MM.1S (cell line): ENCODE results near the gene CCDC38.

Experiments
- EZH2 ChIP-seq: fragments of 300-600 bp; sonication (generic); optimal IDR thresholded peaks from 2 replicates; pipeline ENCODE3; 2017; ENCODE audit warnings: low read depth, mild to moderate bottlenecking, antibody characterized with exemption, low read length, mixed read lengths
- EZH2phosphoT487 ChIP-seq: fragments of 300-600 bp; sonication (generic); IDR thresholded peaks from 2 replicates; pipeline ENCODE4 v1.6.1; 2018; ENCODE audit warnings: antibody characterized with exemption, low read length
- TF ChIP-seq, protein P1 (sequence below): fragments of 300-600 bp; sonication (generic); IDR thresholded peaks from 2 replicates; pipeline ENCODE4 v1.5.1; 2016; ENCODE audit warnings: antibody characterized with exemption, low read length, mixed read lengths

DNA sequence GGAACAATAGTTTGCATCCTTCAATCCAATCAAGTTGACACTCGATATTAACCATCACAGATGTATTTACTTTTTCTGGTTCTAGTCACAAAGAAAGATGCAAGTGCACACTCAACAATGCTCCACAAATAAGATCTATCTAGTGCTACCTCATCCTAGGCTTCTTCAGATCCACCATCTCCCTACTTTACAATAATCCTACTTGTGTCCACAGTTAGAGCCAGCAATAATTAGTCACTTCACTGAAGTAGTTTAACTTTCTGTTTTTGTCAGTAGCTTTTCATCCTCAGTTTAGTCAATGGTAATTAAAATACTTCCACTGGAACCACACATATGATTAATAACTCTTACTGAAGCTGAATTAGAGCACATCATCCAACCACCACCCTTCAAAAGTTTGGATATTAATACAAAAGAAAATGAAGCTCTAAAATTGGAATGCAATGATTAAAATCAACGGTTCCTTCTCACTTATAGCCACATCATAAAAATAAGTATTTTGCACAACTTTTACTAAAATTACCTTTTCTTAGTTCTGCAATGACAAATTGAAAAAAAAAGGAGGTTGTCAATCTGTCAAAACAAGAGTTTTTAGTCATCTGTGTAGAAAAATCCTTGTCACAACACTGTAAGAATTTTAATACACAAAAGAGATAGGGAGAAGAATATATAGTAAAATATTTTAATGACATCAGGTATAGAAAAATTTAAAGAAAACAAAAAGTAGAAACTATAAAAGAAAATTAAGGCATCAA is 111.9 kb downstream of the CCDC38 start:
- TF ChIP-seq, protein P1, sequence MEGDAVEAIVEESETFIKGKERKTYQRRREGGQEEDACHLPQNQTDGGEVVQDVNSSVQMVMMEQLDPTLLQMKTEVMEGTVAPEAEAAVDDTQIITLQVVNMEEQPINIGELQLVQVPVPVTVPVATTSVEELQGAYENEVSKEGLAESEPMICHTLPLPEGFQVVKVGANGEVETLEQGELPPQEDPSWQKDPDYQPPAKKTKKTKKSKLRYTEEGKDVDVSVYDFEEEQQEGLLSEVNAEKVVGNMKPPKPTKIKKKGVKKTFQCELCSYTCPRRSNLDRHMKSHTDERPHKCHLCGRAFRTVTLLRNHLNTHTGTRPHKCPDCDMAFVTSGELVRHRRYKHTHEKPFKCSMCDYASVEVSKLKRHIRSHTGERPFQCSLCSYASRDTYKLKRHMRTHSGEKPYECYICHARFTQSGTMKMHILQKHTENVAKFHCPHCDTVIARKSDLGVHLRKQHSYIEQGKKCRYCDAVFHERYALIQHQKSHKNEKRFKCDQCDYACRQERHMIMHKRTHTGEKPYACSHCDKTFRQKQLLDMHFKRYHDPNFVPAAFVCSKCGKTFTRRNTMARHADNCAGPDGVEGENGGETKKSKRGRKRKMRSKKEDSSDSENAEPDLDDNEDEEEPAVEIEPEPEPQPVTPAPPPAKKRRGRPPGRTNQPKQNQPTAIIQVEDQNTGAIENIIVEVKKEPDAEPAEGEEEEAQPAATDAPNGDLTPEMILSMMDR: no peak
- TF ChIP-seq EZH2 (no peak), EZH2phosphoT487 (no peak)
